ENCODE measurements around the gene SLC15A4. TPM values are rescaled to one million over a fixed set of nuclear protein-coding genes. Genes with fewer than 3 reads are reported as not detected.
A peak's percentile ranks its signal among the peaks of the same experiment; 100 is the strongest.

Gene SLC15A4
- total RNA-seq = 10 to 100 TPM; 33.5 to 51.5 TPM

GRCh38 chr12:128823916-128824839 lies at the start of gene SLC15A4:
Gene SLC15A4 (minus strand): TSS chr12:128823958. CDS start chr12:128823943, 15 bp downstream.
- no peaks in the 10 kb centered on the region for H3K27me3 ChIP-seq (replicated peaks; ENCODE audit: insufficient read depth)
- TF ChIP-seq POLR2AphosphoS5 (IDR thresholded peaks at IDR 0.05) (peak; percentile 94), POLR2A (IDR thresholded peaks at IDR 0.05) (peak; percentile 84)
- TF ChIP-seq, protein P1, sequence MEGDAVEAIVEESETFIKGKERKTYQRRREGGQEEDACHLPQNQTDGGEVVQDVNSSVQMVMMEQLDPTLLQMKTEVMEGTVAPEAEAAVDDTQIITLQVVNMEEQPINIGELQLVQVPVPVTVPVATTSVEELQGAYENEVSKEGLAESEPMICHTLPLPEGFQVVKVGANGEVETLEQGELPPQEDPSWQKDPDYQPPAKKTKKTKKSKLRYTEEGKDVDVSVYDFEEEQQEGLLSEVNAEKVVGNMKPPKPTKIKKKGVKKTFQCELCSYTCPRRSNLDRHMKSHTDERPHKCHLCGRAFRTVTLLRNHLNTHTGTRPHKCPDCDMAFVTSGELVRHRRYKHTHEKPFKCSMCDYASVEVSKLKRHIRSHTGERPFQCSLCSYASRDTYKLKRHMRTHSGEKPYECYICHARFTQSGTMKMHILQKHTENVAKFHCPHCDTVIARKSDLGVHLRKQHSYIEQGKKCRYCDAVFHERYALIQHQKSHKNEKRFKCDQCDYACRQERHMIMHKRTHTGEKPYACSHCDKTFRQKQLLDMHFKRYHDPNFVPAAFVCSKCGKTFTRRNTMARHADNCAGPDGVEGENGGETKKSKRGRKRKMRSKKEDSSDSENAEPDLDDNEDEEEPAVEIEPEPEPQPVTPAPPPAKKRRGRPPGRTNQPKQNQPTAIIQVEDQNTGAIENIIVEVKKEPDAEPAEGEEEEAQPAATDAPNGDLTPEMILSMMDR (IDR thresholded peaks at IDR 0.05) = no peak
- peaks cover 10% of the 10 kb centered on the region for H3K4me1 ChIP-seq (replicated peaks)
- 4% methylated on average over 61 of the region's 63 CpGs for WGBS
- DNase-seq (ENCODE audit: low spot score) = peak; percentile 97
- no peaks in the 10 kb centered on the region for H3K36me3 ChIP-seq
- no peaks in the 10 kb centered on the region for H3K9me3 ChIP-seq
- H3K27ac ChIP-seq = peak within 1 kb of the TSS; percentile 78 to 81
- peak within 1 kb of the TSS; percentile 81 to 84 for H3K4me3 ChIP-seq
- intact Hi-C loops (cut with DNase I) = loop anchor here (5.0 kb wide), 1 partner anchor 142 kb away; no protein-coding TSS in a partner anchor

- WGBS = 94% methylated on average over 5 of the region's 5 CpGs
- Histone ChIP-seq H3K36me3 (no peaks in the 10 kb centered on the region), H3K27ac (no peak overlapping the region), H3K27me3 (replicated peaks; ENCODE audit: insufficient read depth) (no peaks in the 10 kb centered on the region), H3K9me3 (no peaks in the 10 kb centered on the region), H3K4me1 (replicated peaks) (no peaks in the 10 kb centered on the region), H3K4me3 (no peak overlapping the region)
- DNase-seq (ENCODE audit: low spot score) = no peak
- TF ChIP-seq POLR2A (IDR thresholded peaks at IDR 0.05) (no peak), POLR2AphosphoS5 (IDR thresholded peaks at IDR 0.05) (no peak)
- TF ChIP-seq, protein P1 (IDR thresholded peaks at IDR 0.05) = no peak
- intact Hi-C loops (cut with DNase I) = no loop called here
Observed at GRCh38 chr12:128872303-128872702, 48.5 kb upstream of the SLC15A4 start.

- WGBS = 52% methylated on average over 2 of the region's 2 CpGs
- Histone ChIP-seq H3K4me3 (no peak overlapping the region), H3K9me3 (no peaks in the 10 kb centered on the region), H3K4me1 (replicated peaks) (no peaks in the 10 kb centered on the region), H3K27ac (no peak overlapping the region), H3K27me3 (replicated peaks; ENCODE audit: insufficient read depth) (no peaks in the 10 kb centered on the region), H3K36me3 (no peaks in the 10 kb centered on the region)
- DNase-seq (ENCODE audit: low spot score) = no peak
- intact Hi-C loops (cut with DNase I) = no loop called here
- TF ChIP-seq, protein P1 (IDR thresholded peaks at IDR 0.05) = no peak
- no peak for TF ChIP-seq POLR2AphosphoS5 (IDR thresholded peaks at IDR 0.05)
- TF ChIP-seq POLR2A (IDR thresholded peaks at IDR 0.05) = no peak
Observed at GRCh38 chr12:128871516-128871892, 47.7 kb upstream of the SLC15A4 start.

- H3K27ac ChIP-seq = no peak overlapping the region
- 86% methylated on average over 13 of the region's 13 CpGs for WGBS
- no peak for DNase-seq (ENCODE audit: low spot score)
- intact Hi-C loops (cut with DNase I) = no loop called here
- no peaks in the 10 kb centered on the region for H3K9me3 ChIP-seq
- H3K4me1 ChIP-seq (replicated peaks) = no peaks in the 10 kb centered on the region
- no peak overlapping the region for H3K4me3 ChIP-seq
- no peaks in the 10 kb centered on the region for H3K27me3 ChIP-seq (replicated peaks; ENCODE audit: insufficient read depth)
- TF ChIP-seq, protein P1 (IDR thresholded peaks at IDR 0.05) = no peak
- no peak for TF ChIP-seq POLR2AphosphoS5 (IDR thresholded peaks at IDR 0.05)
- no peak for TF ChIP-seq POLR2A (IDR thresholded peaks at IDR 0.05)
- H3K36me3 ChIP-seq = no peaks in the 10 kb centered on the region
Observed at GRCh38 chr12:128867466-128867865, 43.7 kb upstream of the SLC15A4 start.

Data from prostate gland (tissue), 2 donors.